Measurements from ENCODE around the gene PACRGL.
"Not testable (repeated sequence)": the region's sequence is repeated elsewhere in the genome, so short reads cannot be mapped to it uniquely, and the experiment has no call there.

Gene PACRGL

GRCh38 chr4:20723019-20723418 lies 22.8 kb downstream of the PACRGL start:
- no peak overlapping the region for H3K4me3 ChIP-seq (ENCODE audit: low read depth, low read length)
- no peak for TF ChIP-seq CTCF (IDR thresholded peaks at IDR 0.05; ENCODE audit: insufficient read depth, low read depth, low read length, missing control alignments)
- no peak for DNase-seq (ENCODE audit: low read depth)

GRCh38 chr4:20723463-20723862 lies 23.2 kb downstream of the PACRGL start:
- no peak for DNase-seq (ENCODE audit: low read depth)
- TF ChIP-seq CTCF (IDR thresholded peaks at IDR 0.05; ENCODE audit: insufficient read depth, low read depth, low read length, missing control alignments): no peak
- H3K4me3 ChIP-seq (ENCODE audit: low read depth, low read length): no peak overlapping the region

GRCh38 chr4:20724915-20725314 lies 24.7 kb downstream of the PACRGL start:
- TF ChIP-seq CTCF (IDR thresholded peaks at IDR 0.05; ENCODE audit: insufficient read depth, low read depth, low read length, missing control alignments): no peak
- H3K4me3 ChIP-seq (ENCODE audit: low read depth, low read length): no peak overlapping the region
- DNase-seq (ENCODE audit: low read depth): no peak

- TF ChIP-seq CTCF (IDR thresholded peaks at IDR 0.05; ENCODE audit: insufficient read depth, low read depth, low read length, missing control alignments): no peak
Measured at GRCh38 chr4:20735931-20736330, 35.7 kb downstream of the PACRGL start.

GRCh38 chr4:20746000-20746399 lies 45.7 kb downstream of the PACRGL start:
- H3K4me3 ChIP-seq (ENCODE audit: low read depth, low read length); DNase-seq (ENCODE audit: low read depth): not testable (repeated sequence)

More at GRCh38 chr4:20735931-20736330, 35.7 kb downstream of the PACRGL start:
- no peak overlapping the region for H3K4me3 ChIP-seq (ENCODE audit: low read depth, low read length)
- DNase-seq (ENCODE audit: low read depth): no peak

GRCh38 chr4:20752641-20753040 lies 52.4 kb downstream of the PACRGL start:
- no peak for DNase-seq (ENCODE audit: low read depth)
- TF ChIP-seq CTCF (IDR thresholded peaks at IDR 0.05; ENCODE audit: insufficient read depth, low read depth, low read length, missing control alignments): no peak
- H3K4me3 ChIP-seq (ENCODE audit: low read depth, low read length): no peak overlapping the region

- no peak for DNase-seq (ENCODE audit: low read depth)
- H3K4me3 ChIP-seq (ENCODE audit: low read depth, low read length): no peak overlapping the region
Measured at GRCh38 chr4:20754036-20754435, 53.8 kb downstream of the PACRGL start.

More at GRCh38 chr4:20754036-20754435, 53.8 kb downstream of the PACRGL start:
- TF ChIP-seq CTCF (IDR thresholded peaks at IDR 0.05; ENCODE audit: insufficient read depth, low read depth, low read length, missing control alignments): no peak

All from GM12865 (cell line).